Sigmoid colon (tissue), 7 donors: ENCODE measurements around the gene FKBP6. TPM values are rescaled to one million over a fixed set of nuclear protein-coding genes. Genes with fewer than 3 reads are reported as not detected.

Experiments used
- DNase-seq: peaks from one replicate; pipeline ENCODE4 v3.0.0-alpha.2; 2019
- H3K27ac ChIP-seq, 4 donors: fragments of 200-600 bp; sonication (generic); one replicate each; pipeline ENCODE4 v1.5.1; 2016 to 2019; ENCODE audit warnings: mild to moderate bottlenecking in 1 of 4
- H3K27me3 ChIP-seq, 3 donors: fragments of 200-600 bp; sonication (generic); one replicate each; pipeline ENCODE4 v1.5.1; 2019; ENCODE audit warnings: mild to moderate bottlenecking in 1 of 3
- H3K36me3 ChIP-seq, 4 donors: fragments of 200-600 bp; sonication (generic); one replicate each; pipeline ENCODE4 v1.5.1; 2016 to 2019
- H3K4me1 ChIP-seq, 4 donors: fragments of 200-600 bp; sonication (generic); one replicate each; pipeline ENCODE4 v1.5.1; 2017 to 2019
- H3K4me3 ChIP-seq, 4 donors: fragments of 200-600 bp; sonication (generic); one replicate each; pipeline ENCODE4 v1.5.1; 2017 to 2019; ENCODE audit warnings: mild to moderate bottlenecking in 2 of 4, moderate library complexity in 1 of 4
- H3K9me3 ChIP-seq, 4 donors: fragments of 200-600 bp in 3 of 4; sonication (generic) in 3 of 4; one replicate each; pipeline versions ENCODE4 v1.5.1 to v1.6.1; 2013 to 2019
- EP300 ChIP-seq, 4 donors: sonication (generic); formaldehyde crosslinking; IDR thresholded peaks; one replicate each; pipeline ENCODE4 v1.6.1; 2017; ENCODE audit warnings: antibody characterized with exemption in 4 of 4
- POLR2A ChIP-seq, 2 donors: fragments of 450-650 bp; IDR thresholded peaks; one replicate each; pipeline ENCODE4 v1.6.1; 2016; ENCODE audit warnings: antibody characterized with exemption in 2 of 2, mild to moderate bottlenecking in 2 of 2, moderate library complexity in 2 of 2
- POLR2AphosphoS5 ChIP-seq, 4 donors: sonication (generic); formaldehyde crosslinking; IDR thresholded peaks; one replicate each; pipeline ENCODE4 v1.6.1; 2017; ENCODE audit warnings: antibody characterized with exemption in 4 of 4
- WGBS, 2 donors: extraction: QIAGEN DNeasy Blood & Tissue Kit; methylation state at CpG; one replicate each; pipeline ENCODE4 v1.1.7; 2013; 5-methylcytosine and 5-hydroxymethylcytosine counted together
- intact Hi-C: fragments of 100-400 bp; cut with DNase I; formaldehyde crosslinking; loops from one replicate; pipeline ENCODE4 v1.15.1; 2023
- polyA plus RNA-seq, 3 donors: library from polyadenylated mRNA; stranded (reverse); fragments of 200-250 nt; gene quantifications; one replicate each; pipeline ENCODE4 v1.2.3, GENCODE V29; 2013
- total RNA-seq, 4 donors: library from RNA; depleted of rRNA; stranded (reverse); fragments of >200 nt; gene quantifications; one replicate each; pipeline ENCODE4 v1.1.0, GENCODE V29; 2016
- TF ChIP-seq, protein P1 (sequence below), 4 experiments: fragments of 450-650 bp in 3 of 4; fragments of 200-600 bp in 1 of 4; IDR thresholded peaks; one replicate each; pipeline ENCODE4 v1.5.1; 2016 to 2019; ENCODE audit warnings: antibody characterized with exemption in 4 of 4, mild to moderate bottlenecking in 3 of 4, moderate library complexity in 2 of 4
- donor health status: healthy with polysubstance abuse.
- donor health status: Bipolar disorder and iron deficiency.
- donor health status: healthy.

The FKBP6 gene
- total and polyA plus RNA-seq, 7 donors = not detected

GRCh38 chr7:73349763-73350162 is 21.8 kb downstream of the FKBP6 start:
- peaks cover 0 to 5% (median 0%) of the 10 kb centered on the region in 3 donors for H3K27me3 ChIP-seq
- no peak overlapping the region for H3K4me3 ChIP-seq
- WGBS, 2 donors = 87 to 88% methylated on average over 6 of the region's 6 CpGs
- no peak for TF ChIP-seq POLR2AphosphoS5 (IDR thresholded peaks at IDR 0.05)
- TF ChIP-seq, protein P1, sequence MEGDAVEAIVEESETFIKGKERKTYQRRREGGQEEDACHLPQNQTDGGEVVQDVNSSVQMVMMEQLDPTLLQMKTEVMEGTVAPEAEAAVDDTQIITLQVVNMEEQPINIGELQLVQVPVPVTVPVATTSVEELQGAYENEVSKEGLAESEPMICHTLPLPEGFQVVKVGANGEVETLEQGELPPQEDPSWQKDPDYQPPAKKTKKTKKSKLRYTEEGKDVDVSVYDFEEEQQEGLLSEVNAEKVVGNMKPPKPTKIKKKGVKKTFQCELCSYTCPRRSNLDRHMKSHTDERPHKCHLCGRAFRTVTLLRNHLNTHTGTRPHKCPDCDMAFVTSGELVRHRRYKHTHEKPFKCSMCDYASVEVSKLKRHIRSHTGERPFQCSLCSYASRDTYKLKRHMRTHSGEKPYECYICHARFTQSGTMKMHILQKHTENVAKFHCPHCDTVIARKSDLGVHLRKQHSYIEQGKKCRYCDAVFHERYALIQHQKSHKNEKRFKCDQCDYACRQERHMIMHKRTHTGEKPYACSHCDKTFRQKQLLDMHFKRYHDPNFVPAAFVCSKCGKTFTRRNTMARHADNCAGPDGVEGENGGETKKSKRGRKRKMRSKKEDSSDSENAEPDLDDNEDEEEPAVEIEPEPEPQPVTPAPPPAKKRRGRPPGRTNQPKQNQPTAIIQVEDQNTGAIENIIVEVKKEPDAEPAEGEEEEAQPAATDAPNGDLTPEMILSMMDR (IDR thresholded peaks at IDR 0.05) = no peak
- TF ChIP-seq EP300 (IDR thresholded peaks at IDR 0.05) = no peak
- no peak for TF ChIP-seq POLR2A (IDR thresholded peaks at IDR 0.05)
- no peak overlapping the region for H3K27ac ChIP-seq
- H3K4me1 ChIP-seq = no peaks in the 10 kb centered on the region
- no peaks in the 10 kb centered on the region for H3K9me3 ChIP-seq
- no peak for DNase-seq
- intact Hi-C loops = loop anchor here (10.0 kb wide), 1 partner anchor 45 kb away; no protein-coding TSS in a partner anchor
- H3K36me3 ChIP-seq = no peaks in the 10 kb centered on the region

DNA sequence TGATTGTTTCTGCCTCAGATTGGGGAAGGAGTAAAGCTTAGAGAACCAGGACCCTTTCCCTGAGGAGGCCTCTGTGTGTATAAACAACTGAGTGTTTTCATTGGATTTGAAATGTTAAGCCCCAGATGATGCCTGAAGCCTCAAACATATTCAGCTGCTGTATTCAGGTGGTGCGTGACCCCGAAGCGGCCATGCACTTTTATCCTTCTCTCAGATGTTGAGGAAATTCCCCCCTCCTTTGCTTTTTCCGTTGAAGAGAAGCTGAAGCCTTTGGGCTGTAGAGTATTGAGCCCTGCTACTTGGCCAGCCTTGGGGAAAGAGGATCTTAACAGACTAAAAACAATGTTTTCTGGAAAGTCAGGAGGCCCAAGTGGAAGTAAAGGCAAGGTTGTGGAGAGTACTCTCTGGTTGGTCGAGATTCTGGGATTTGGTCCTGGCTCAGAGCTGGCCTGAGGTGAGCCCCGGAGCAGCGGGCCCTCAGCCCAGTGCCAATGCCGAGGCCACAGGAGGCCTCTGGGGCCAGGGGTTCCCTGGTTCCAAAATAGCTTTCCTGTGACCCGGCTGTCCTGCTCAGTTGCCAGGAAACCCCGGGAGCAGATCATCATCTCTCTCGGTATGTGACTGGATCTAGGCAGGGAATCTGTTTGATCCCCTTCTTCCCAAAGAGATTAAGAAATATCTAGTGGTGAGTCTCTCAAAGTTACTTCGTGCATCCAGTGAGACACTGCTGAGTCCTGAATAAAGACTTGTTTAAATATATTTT is 22.5 kb downstream of the FKBP6 start:
- no peak overlapping the region for H3K27ac ChIP-seq
- TF ChIP-seq POLR2A (IDR thresholded peaks at IDR 0.05) (no peak), POLR2AphosphoS5 (IDR thresholded peaks at IDR 0.05) (no peak), EP300 (IDR thresholded peaks at IDR 0.05) (no peak)
- TF ChIP-seq, protein P1 (IDR thresholded peaks at IDR 0.05) = no peak
- intact Hi-C loops = no loop called here
- 80 to 87% methylated on average over 12 of the region's 12 CpGs for WGBS, 2 donors
- H3K36me3 ChIP-seq = no peaks in the 10 kb centered on the region
- no peak overlapping the region for H3K4me3 ChIP-seq
- DNase-seq = no peak
- peaks cover 0 to 5% (median 0%) of the 10 kb centered on the region in 3 donors for H3K27me3 ChIP-seq
- H3K4me1 ChIP-seq = no peaks in the 10 kb centered on the region
- no peaks in the 10 kb centered on the region for H3K9me3 ChIP-seq

- intact Hi-C loops = no loop called here
- Histone ChIP-seq H3K27me3 (peaks cover 0 to 5% (median 0%) of the 10 kb centered on the region in 3 donors), H3K4me1 (no peaks in the 10 kb centered on the region), H3K27ac (no peak overlapping the region), H3K36me3 (no peaks in the 10 kb centered on the region), H3K9me3 (no peaks in the 10 kb centered on the region), H3K4me3 (no peak overlapping the region)
- no peak for DNase-seq
- 74 to 83% methylated on average over 6 of the region's 6 CpGs for WGBS, 2 donors
- TF ChIP-seq, protein P1 (IDR thresholded peaks at IDR 0.05) = no peak
- TF ChIP-seq POLR2A (IDR thresholded peaks at IDR 0.05) (no peak), POLR2AphosphoS5 (IDR thresholded peaks at IDR 0.05) (no peak)
Observed at GRCh38 chr7:73351447-73352167, 23.6 kb downstream of the FKBP6 start.

GRCh38 chr7:73352784-73353183 is 24.8 kb downstream of the FKBP6 start:
- peaks cover 0 to 2% (median 0%) of the 10 kb centered on the region in 3 donors for H3K27me3 ChIP-seq
- no peaks in the 10 kb centered on the region for H3K36me3 ChIP-seq
- WGBS, 2 donors = 91 to 95% methylated on average over 3 of the region's 3 CpGs
- no peaks in the 10 kb centered on the region for H3K4me1 ChIP-seq
- no peaks in the 10 kb centered on the region for H3K9me3 ChIP-seq
- intact Hi-C loops = no loop called here
- no peak for TF ChIP-seq POLR2AphosphoS5 (IDR thresholded peaks at IDR 0.05)
- TF ChIP-seq POLR2A (IDR thresholded peaks at IDR 0.05) = no peak
- no peak for TF ChIP-seq EP300 (IDR thresholded peaks at IDR 0.05)
- TF ChIP-seq, protein P1 (IDR thresholded peaks at IDR 0.05) = no peak
- no peak for DNase-seq
- no peak overlapping the region for H3K27ac ChIP-seq
- H3K4me3 ChIP-seq = no peak overlapping the region
